Mesenchymal stem cell (in vitro differentiated cells and primary cell): ENCODE data around the gene FCHO1.

Experiments
- DNase-seq: peaks from one replicate; pipeline ENCODE4 v3.0.0-alpha.2; 2013
- H2AFZ ChIP-seq: one replicate; pipeline ENCODE4 v1.6.1; 2013; ENCODE audit warnings: low read depth, mild to moderate bottlenecking, control low read depth, inconsistent platforms, low read length, moderate library complexity
- H2AK5ac ChIP-seq: 2 replicates; pipeline ENCODE4 v1.6.1; 2013; ENCODE audit warnings: low read length, moderate library complexity, mild to moderate bottlenecking, inconsistent platforms; ENCODE audit not compliant: severe bottlenecking
- H2BK120ac ChIP-seq: one replicate; pipeline ENCODE4 v1.6.1; 2013; ENCODE audit warnings: low read depth, mild to moderate bottlenecking, inconsistent platforms, low read length, moderate library complexity
- H2BK12ac ChIP-seq, 2 experiments: one replicate each; pipeline ENCODE4 v1.6.1; 2013; ENCODE audit warnings: inconsistent platforms in 2 of 2, low read length in 2 of 2, mild to moderate bottlenecking in 2 of 2, moderate library complexity in 2 of 2, control low read depth in 1 of 2
- H2BK15ac ChIP-seq: one replicate; pipeline ENCODE4 v1.6.1; 2013; ENCODE audit warnings: mild to moderate bottlenecking, low read depth, inconsistent platforms; ENCODE audit not compliant: poor library complexity, severe bottlenecking
- H2BK5ac ChIP-seq: 2 replicates; pipeline ENCODE4 v1.6.1; 2013; ENCODE audit warnings: low read depth, mild to moderate bottlenecking, low read length, control low read depth, inconsistent platforms; ENCODE audit not compliant: poor library complexity, severe bottlenecking
- H3K14ac ChIP-seq, 2 experiments: one replicate each; pipeline ENCODE4 v1.6.1; 2013; ENCODE audit warnings: inconsistent platforms in 2 of 2, low read length in 2 of 2, control low read depth in 1 of 2, mild to moderate bottlenecking in 1 of 2, moderate library complexity in 1 of 2
- H3K18ac ChIP-seq, 2 experiments: one replicate each; pipeline ENCODE4 v1.6.1; 2013; ENCODE audit warnings: inconsistent platforms in 2 of 2, low read length in 2 of 2, control low read depth in 1 of 2, low read depth in 1 of 2, mild to moderate bottlenecking in 1 of 2
- H3K23ac ChIP-seq, 2 experiments: one replicate each; pipeline ENCODE4 v1.6.1; 2013; ENCODE audit warnings: inconsistent platforms in 2 of 2, low read length in 2 of 2, mild to moderate bottlenecking in 2 of 2, moderate library complexity in 2 of 2, control low read depth in 1 of 2
- H3K27ac ChIP-seq: 2 replicates; pipeline ENCODE4 v1.5.1; 2013; ENCODE audit warnings: mild to moderate bottlenecking, moderate library complexity, low read length, control low read depth, inconsistent platforms; ENCODE audit not compliant: poor library complexity, severe bottlenecking
- H3K27me3 ChIP-seq, 2 experiments: 2 replicates each; pipeline versions ENCODE4 v1.6.1 to v1.7.0; 2013; ENCODE audit warnings: low read length in 2 of 2, mild to moderate bottlenecking in 2 of 2, moderate library complexity in 2 of 2, control low read depth in 1 of 2, inconsistent platforms in 1 of 2; ENCODE audit not compliant: control insufficient read depth in 1 of 2, insufficient read depth in 1 of 2
- H3K36me3 ChIP-seq, 2 experiments: 2 replicates each; pipeline versions ENCODE4 v1.6.1 to v1.7.0; 2013; ENCODE audit warnings: low read length in 2 of 2, control low read depth in 1 of 2, inconsistent platforms in 1 of 2, low read depth in 1 of 2, mild to moderate bottlenecking in 1 of 2; ENCODE audit not compliant: insufficient read depth in 2 of 2, control insufficient read depth in 1 of 2
- H3K4ac ChIP-seq, 2 experiments: one replicate each; pipeline ENCODE4 v1.6.1; 2013; ENCODE audit warnings: inconsistent platforms in 2 of 2, low read length in 2 of 2, mild to moderate bottlenecking in 2 of 2, moderate library complexity in 2 of 2, control low read depth in 1 of 2, low read depth in 1 of 2
- H3K4me1 ChIP-seq: 2 replicates; pipeline ENCODE4 v1.6.1; 2013; ENCODE audit warnings: low read depth, low read length, control low read depth; ENCODE audit not compliant: control insufficient read depth, insufficient read depth
- H3K4me2 ChIP-seq: 2 replicates; pipeline ENCODE4 v1.6.1; 2013; ENCODE audit warnings: low read length, mild to moderate bottlenecking, inconsistent platforms; ENCODE audit not compliant: poor library complexity, severe bottlenecking
- H3K4me3 ChIP-seq, 2 experiments: 2 replicates each; pipeline versions ENCODE4 v1.5.1 to v1.7.0; 2013; ENCODE audit warnings: low read length in 2 of 2, mild to moderate bottlenecking in 2 of 2, control low read depth in 1 of 2, low read depth in 1 of 2; ENCODE audit not compliant: insufficient read depth in 1 of 2
- H3K79me1 ChIP-seq: replicated peaks from 2 replicates; pipeline ENCODE4 v1.6.1; 2013; ENCODE audit warnings: mild to moderate bottlenecking, control low read depth, low read length, inconsistent platforms; ENCODE audit not compliant: poor library complexity, severe bottlenecking
- H3K9ac ChIP-seq: 2 replicates; pipeline ENCODE4 v1.7.0; 2013; ENCODE audit warnings: mild to moderate bottlenecking, low read length, moderate library complexity
- H3K9me3 ChIP-seq: 2 replicates; pipeline ENCODE4 v1.7.0; 2013; ENCODE audit warnings: mild to moderate bottlenecking, low read length; ENCODE audit not compliant: control insufficient read depth
- H4K8ac ChIP-seq: one replicate; pipeline ENCODE4 v1.6.1; 2013; ENCODE audit warnings: inconsistent platforms, mild to moderate bottlenecking, low read length, moderate library complexity
- H4K91ac ChIP-seq: one replicate; pipeline ENCODE4 v1.6.1; 2013; ENCODE audit warnings: mild to moderate bottlenecking, low read length, inconsistent platforms
- WGBS: methylation state at CpG from one replicate; pipeline ENCODE4 v1.1.7; 2013; ENCODE audit warnings: mixed read lengths; 5-methylcytosine and 5-hydroxymethylcytosine counted together

FCHO1 gene

DNA sequence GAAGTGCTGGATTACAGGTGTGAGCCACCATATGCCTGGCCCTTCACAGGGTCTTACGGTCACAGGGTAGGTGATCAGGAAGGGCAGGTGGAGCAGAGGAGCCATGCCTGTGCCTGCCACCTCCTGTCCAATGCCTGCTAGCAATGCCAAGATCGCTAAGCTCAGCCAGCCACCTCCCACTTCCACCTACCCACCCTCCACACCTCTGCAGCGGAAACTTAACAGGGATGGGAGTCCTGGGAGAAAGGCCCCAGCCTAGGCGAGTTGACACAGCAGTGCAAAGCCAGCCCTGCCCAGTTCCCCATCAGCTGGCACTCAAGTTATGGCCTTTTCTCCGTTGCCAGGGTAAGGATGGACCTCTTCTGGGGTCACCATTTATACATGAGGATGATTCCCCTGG, 15.9 kb upstream of the FCHO1 start:
- no peak overlapping the region for H2AFZ ChIP-seq
- H3K36me3 ChIP-seq, result peaks cover 49 to 50% of the 10 kb centered on the region in 2 experiments
- H3K14ac ChIP-seq, result no peak overlapping the region
- no peak overlapping the region for H3K4me3 ChIP-seq
- H2BK15ac ChIP-seq, result no peak overlapping the region
- no peaks in the 10 kb centered on the region for H3K27me3 ChIP-seq
- no peaks in the 10 kb centered on the region for H3K9me3 ChIP-seq
- 98% methylated on average over 5 of the region's 5 CpGs for WGBS
- H3K4ac ChIP-seq, result peak overlapping the region in 1 of 2 experiments; percentile 20
- no peak overlapping the region for H2BK120ac ChIP-seq
- no peak overlapping the region for H4K91ac ChIP-seq
- no peak overlapping the region for H4K8ac ChIP-seq
- H3K79me1 ChIP-seq, result peaks cover 32% of the 10 kb centered on the region
- H3K23ac ChIP-seq, result no peak overlapping the region
- H3K27ac ChIP-seq, result no peak overlapping the region
- H3K4me1 ChIP-seq, result peaks cover 10% of the 10 kb centered on the region
- no peak overlapping the region for H3K4me2 ChIP-seq
- H2AK5ac ChIP-seq, result no peak overlapping the region
- DNase-seq, result no peak
- H3K9ac ChIP-seq, result no peak overlapping the region
- peak overlapping the region in 1 of 2 experiments; percentile 32 for H2BK12ac ChIP-seq
- H2BK5ac ChIP-seq, result no peak overlapping the region
- H3K18ac ChIP-seq, result no peak overlapping the region

DNA sequence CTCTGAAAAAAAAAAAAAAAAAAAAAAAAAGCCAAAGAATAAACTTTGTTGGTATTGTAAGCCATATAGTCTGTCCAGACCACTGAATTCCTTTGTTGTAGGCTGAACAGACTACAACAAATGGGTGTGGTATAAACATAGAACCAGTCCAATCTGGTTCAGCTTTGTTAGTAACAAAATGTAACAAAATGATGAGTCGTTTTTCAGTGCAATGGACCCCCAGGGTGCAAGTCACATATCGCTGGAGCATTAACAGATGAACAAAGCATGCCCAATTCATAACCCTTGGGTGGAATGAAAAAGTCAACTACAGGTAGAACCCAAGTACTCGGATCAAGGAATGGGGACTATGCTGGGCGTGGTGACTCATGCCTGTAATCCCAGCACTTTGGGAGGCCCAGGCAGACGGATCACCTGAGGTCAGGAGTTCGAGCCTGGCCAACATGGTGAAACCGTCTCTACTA, 13.6 kb upstream of the FCHO1 start:
- Histone ChIP-seq H3K79me1 (peaks cover 24% of the 10 kb centered on the region), H3K27me3 (no peaks in the 10 kb centered on the region), H3K4me2 (no peak overlapping the region), H3K14ac (no peak overlapping the region), H3K36me3 (peaks cover 37 to 47% of the 10 kb centered on the region in 2 experiments), H2BK12ac (no peak overlapping the region), H3K23ac (no peak overlapping the region), H3K9me3 (no peaks in the 10 kb centered on the region), H3K18ac (no peak overlapping the region), H3K4ac (no peak overlapping the region), H4K91ac (no peak overlapping the region), H3K4me1 (peaks cover 8% of the 10 kb centered on the region), H3K4me3 (no peak overlapping the region), H4K8ac (no peak overlapping the region), H2AK5ac (no peak overlapping the region), H2AFZ (no peak overlapping the region), H2BK120ac (no peak overlapping the region), H3K27ac (no peak overlapping the region), H2BK5ac (no peak overlapping the region), H2BK15ac (no peak overlapping the region), H3K9ac (no peak overlapping the region)
- no peak for DNase-seq
- WGBS, result 91% methylated on average over 7 of the region's 7 CpGs

DNA sequence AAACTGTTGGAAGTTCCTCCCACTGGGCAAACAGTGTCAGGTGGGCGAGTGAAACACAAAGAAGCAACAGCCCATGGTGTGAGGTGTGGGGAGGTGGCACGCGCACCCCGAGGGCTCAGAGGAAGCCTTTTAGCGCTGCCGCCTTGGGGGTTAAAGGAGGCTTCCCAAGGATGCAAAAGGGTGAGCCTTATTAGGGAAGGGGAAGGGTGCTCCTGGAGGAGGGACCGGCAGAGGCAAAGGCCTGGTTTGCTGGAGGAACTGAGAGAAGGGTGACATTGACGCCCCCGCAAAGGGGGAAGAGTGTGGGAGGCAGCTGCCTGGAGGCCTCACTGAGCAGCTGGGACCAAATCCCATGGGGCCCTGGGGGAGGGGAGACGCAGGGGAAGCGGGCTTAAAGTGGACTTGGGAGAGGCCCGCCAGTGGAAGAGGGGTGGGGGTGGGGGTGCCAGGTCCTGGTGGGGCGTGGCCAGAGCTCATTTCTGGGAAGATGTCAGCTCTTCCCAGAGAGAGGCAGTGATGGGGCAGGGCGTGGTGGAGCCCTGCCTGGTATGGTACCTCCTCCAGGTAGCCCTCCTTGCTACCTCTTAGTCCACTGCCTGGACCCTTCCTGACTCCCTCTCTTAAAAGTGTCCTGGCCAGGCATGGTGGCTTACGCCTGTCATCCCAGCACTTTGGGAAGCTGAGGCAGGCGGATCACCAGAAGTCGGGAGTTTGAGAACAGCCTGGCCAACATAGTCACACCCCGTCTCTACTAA, 12.0 kb upstream of the FCHO1 start:
- H3K14ac ChIP-seq, result peak overlapping the region in 1 of 2 experiments; percentile 75
- H3K4ac ChIP-seq, result no peak overlapping the region
- peaks cover 11% of the 10 kb centered on the region for H3K79me1 ChIP-seq
- peak overlapping the region in 1 of 2 experiments; percentile 82 for H3K18ac ChIP-seq
- no peak for DNase-seq
- no peak overlapping the region for H4K91ac ChIP-seq
- no peak overlapping the region for H3K23ac ChIP-seq
- no peak overlapping the region for H2BK120ac ChIP-seq
- H3K9me3 ChIP-seq, result no peaks in the 10 kb centered on the region
- 71% methylated on average over 16 of the region's 18 CpGs for WGBS
- H2BK12ac ChIP-seq, result no peak overlapping the region
- H2AFZ ChIP-seq, result no peak overlapping the region
- H2BK15ac ChIP-seq, result no peak overlapping the region
- H2AK5ac ChIP-seq, result no peak overlapping the region
- H3K4me1 ChIP-seq, result peaks cover 5% of the 10 kb centered on the region
- H4K8ac ChIP-seq, result peak overlapping the region; percentile 17
- H3K9ac ChIP-seq, result no peak overlapping the region
- H3K4me3 ChIP-seq, result no peak overlapping the region
- no peak overlapping the region for H2BK5ac ChIP-seq
- no peak overlapping the region for H3K27ac ChIP-seq
- peaks cover 24 to 31% of the 10 kb centered on the region in 2 experiments for H3K36me3 ChIP-seq
- no peaks in the 10 kb centered on the region for H3K27me3 ChIP-seq
- no peak overlapping the region for H3K4me2 ChIP-seq

DNA sequence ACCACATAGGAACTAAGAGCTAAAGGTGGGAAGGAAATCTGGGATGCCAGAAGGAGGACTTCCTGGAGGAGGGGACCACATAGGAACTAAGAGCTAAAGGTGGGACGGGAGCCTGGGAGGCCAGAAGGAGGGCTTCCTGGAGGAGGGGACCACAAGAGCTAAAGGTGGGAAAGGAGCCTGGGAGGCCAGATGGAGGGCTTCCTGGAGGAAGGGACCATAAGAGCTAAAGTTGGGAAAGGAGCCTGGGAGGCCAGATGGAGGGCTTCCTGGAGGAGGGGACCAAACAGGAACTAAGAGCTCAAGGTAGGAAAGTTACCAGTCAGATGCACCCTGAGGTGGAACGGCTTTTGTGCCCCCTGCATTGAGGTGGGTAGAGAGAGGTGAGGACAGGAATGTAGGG, 9.8 kb upstream of the FCHO1 start:
- Histone ChIP-seq H3K4me3 (no peak overlapping the region), H3K9me3 (no peaks in the 10 kb centered on the region), H3K14ac (no peak overlapping the region), H2BK5ac (no peak overlapping the region), H3K79me1 (peaks cover 1% of the 10 kb centered on the region), H3K4me1 (peaks cover 3% of the 10 kb centered on the region), H3K36me3 (peaks cover 9 to 19% of the 10 kb centered on the region in 2 experiments), H3K4me2 (no peak overlapping the region), H3K23ac (no peak overlapping the region), H4K8ac (no peak overlapping the region), H3K27ac (no peak overlapping the region), H2BK120ac (no peak overlapping the region), H2BK15ac (no peak overlapping the region), H3K4ac (no peak overlapping the region), H2AFZ (no peak overlapping the region), H3K9ac (no peak overlapping the region), H2AK5ac (no peak overlapping the region), H3K18ac (no peak overlapping the region), H2BK12ac (no peak overlapping the region), H4K91ac (no peak overlapping the region), H3K27me3 (no peaks in the 10 kb centered on the region)
- WGBS, result 98% methylated on average over 2 of the region's 2 CpGs
- no peak for DNase-seq
